Colonic mucosa (tissue), 4 donors: ENCODE measurements around the gene SLC5A11. TPM values are rescaled to one million over a fixed set of nuclear protein-coding genes. Genes with fewer than 3 reads are reported as not detected.

Experiments
- DNase-seq: peaks from one replicate; pipeline ENCODE4 v3.0.0-alpha.2; 2020
- H3K27ac ChIP-seq: fragments of 200-600 bp; one replicate; pipeline ENCODE4 v1.8.0; 2021
- H3K27me3 ChIP-seq: fragments of 200-600 bp; one replicate; pipeline ENCODE4 v1.8.0; 2021
- H3K36me3 ChIP-seq: fragments of 200-600 bp; one replicate; pipeline ENCODE4 v1.8.0; 2021
- H3K4me1 ChIP-seq: fragments of 200-600 bp; one replicate; pipeline ENCODE4 v1.8.0; 2021; ENCODE audit warnings: mild to moderate bottlenecking
- H3K4me3 ChIP-seq: fragments of 200-600 bp; one replicate; pipeline ENCODE4 v1.8.0; 2021
- H3K9ac ChIP-seq, 2 donors: one replicate each; pipeline ENCODE4 v1.7.0; 2013; ENCODE audit warnings: control low read depth in 2 of 2, low read depth in 2 of 2, low read length in 2 of 2
- H3K9me3 ChIP-seq: fragments of 200-600 bp; one replicate; pipeline ENCODE4 v1.8.0; 2021
- CTCF ChIP-seq: fragments of 200-600 bp; IDR thresholded peaks from one replicate; pipeline ENCODE4 v1.8.0; 2022; ENCODE audit warnings: antibody characterized with exemption, mild to moderate bottlenecking
- intact Hi-C: fragments of 100-400 bp; cut with DNase I; formaldehyde crosslinking; loops from one replicate; pipeline ENCODE4 v1.14.1; 2022
- total RNA-seq, 2 donors: library from RNA; stranded (reverse); fragmentation: NEBNext Ultra II Directional in 1 of 2; extraction: Animal tissue kit (Norgen Biotek cat#: 25700) in 1 of 2; gene quantifications; one replicate each; pipeline ENCODE4 v1.2.1, GENCODE V29; 2021
- donor health status: healthy.
- donor health status: DM: no; HTN: no; CAD: no.
- donor health status: DM: no; HTN: no; CAD: no.

SLC5A11 gene
- total RNA-seq, 2 donors from 2014 or later, result 0.79 to 2.6 TPM

GRCh38 chr16:24915576-24915975, 69.8 kb downstream of the SLC5A11 start:
- Histone ChIP-seq H3K27me3 (no peaks in the 10 kb centered on the region), H3K9ac (no peak overlapping the region), H3K4me3 (no peak overlapping the region), H3K36me3 (no peaks in the 10 kb centered on the region), H3K9me3 (no peaks in the 10 kb centered on the region), H3K4me1 (no peaks in the 10 kb centered on the region), H3K27ac (no peak overlapping the region)
- no peak for DNase-seq
- TF ChIP-seq CTCF, result no peak
- intact Hi-C loops, result no loop called here

- Histone ChIP-seq H3K4me1 (no peaks in the 10 kb centered on the region), H3K27ac (no peak overlapping the region), H3K9ac (no peak overlapping the region), H3K4me3 (no peak overlapping the region), H3K27me3 (no peaks in the 10 kb centered on the region), H3K9me3 (no peaks in the 10 kb centered on the region), H3K36me3 (no peaks in the 10 kb centered on the region)
- TF ChIP-seq CTCF, result no peak
- no peak for DNase-seq
- intact Hi-C loops, result no loop called here
Observed at GRCh38 chr16:24917236-24917635, 71.5 kb downstream of the SLC5A11 start.

- Histone ChIP-seq H3K9ac (no peak overlapping the region), H3K4me1 (no peaks in the 10 kb centered on the region), H3K27me3 (no peaks in the 10 kb centered on the region), H3K27ac (no peak overlapping the region), H3K4me3 (no peak overlapping the region), H3K9me3 (no peaks in the 10 kb centered on the region), H3K36me3 (no peaks in the 10 kb centered on the region)
- no peak for TF ChIP-seq CTCF
- DNase-seq, result no peak
- intact Hi-C loops, result no loop called here
Observed at GRCh38 chr16:24917891-24918290, 72.1 kb downstream of the SLC5A11 start.

GRCh38 chr16:24918641-24919040, 72.9 kb downstream of the SLC5A11 start:
- H3K27me3 ChIP-seq, result no peaks in the 10 kb centered on the region
- H3K9me3 ChIP-seq, result no peaks in the 10 kb centered on the region
- H3K4me1 ChIP-seq, result no peaks in the 10 kb centered on the region
- TF ChIP-seq CTCF, result no peak
- no peak overlapping the region for H3K9ac ChIP-seq
- DNase-seq, result no peak
- no peaks in the 10 kb centered on the region for H3K36me3 ChIP-seq
- intact Hi-C loops, result no loop called here
- no peak overlapping the region for H3K4me3 ChIP-seq
- H3K27ac ChIP-seq, result no peak overlapping the region

- intact Hi-C loops, result no loop called here
- H3K27me3 ChIP-seq, result no peaks in the 10 kb centered on the region
Observed at GRCh38 chr16:24919536-24919935, 73.8 kb downstream of the SLC5A11 start.

More at GRCh38 chr16:24919536-24919935, 73.8 kb downstream of the SLC5A11 start:
- Histone ChIP-seq H3K27ac (no peak overlapping the region), H3K4me1 (no peaks in the 10 kb centered on the region), H3K4me3 (no peak overlapping the region), H3K36me3 (no peaks in the 10 kb centered on the region), H3K9me3 (no peaks in the 10 kb centered on the region), H3K9ac (no peak overlapping the region)
- no peak for DNase-seq
- TF ChIP-seq CTCF, result no peak
